HL-60 (cell line): ENCODE results near the gene TMEM208.

Experiments used
- CTCF ChIP-seq: IDR thresholded peaks from one replicate; pipeline ENCODE4 v1.5.1; 2011; ENCODE audit warnings: low read length, control low read depth, inconsistent platforms; ENCODE audit not compliant: insufficient read depth
- POLR2AphosphoS5 ChIP-seq: IDR thresholded peaks from 2 replicates; pipeline ENCODE4 v1.6.1; 2012; ENCODE audit warnings: low read depth
- REST ChIP-seq: IDR thresholded peaks from 2 replicates; pipeline ENCODE4 v1.6.1; 2012; ENCODE audit warnings: low read depth; ENCODE audit not compliant: insufficient replicate concordance

- TF ChIP-seq CTCF = no peak
- TF ChIP-seq REST = no peak
- no peak for TF ChIP-seq POLR2AphosphoS5
These were observed 11.2 kb upstream of the TMEM208 start for GRCh38 chr16:67215706-67216105.
